ENCODE results near the gene NOS3. TPM values are rescaled to one million over a fixed set of nuclear protein-coding genes. Genes with fewer than 3 reads are reported as not detected.

The NOS3 gene
- total and polyA plus RNA-seq, 2 of the 13 experiments (the other 11 are each of a cell fraction or from before 2014, with no cell fraction given): 3.7 to 7.5 TPM

DNA sequence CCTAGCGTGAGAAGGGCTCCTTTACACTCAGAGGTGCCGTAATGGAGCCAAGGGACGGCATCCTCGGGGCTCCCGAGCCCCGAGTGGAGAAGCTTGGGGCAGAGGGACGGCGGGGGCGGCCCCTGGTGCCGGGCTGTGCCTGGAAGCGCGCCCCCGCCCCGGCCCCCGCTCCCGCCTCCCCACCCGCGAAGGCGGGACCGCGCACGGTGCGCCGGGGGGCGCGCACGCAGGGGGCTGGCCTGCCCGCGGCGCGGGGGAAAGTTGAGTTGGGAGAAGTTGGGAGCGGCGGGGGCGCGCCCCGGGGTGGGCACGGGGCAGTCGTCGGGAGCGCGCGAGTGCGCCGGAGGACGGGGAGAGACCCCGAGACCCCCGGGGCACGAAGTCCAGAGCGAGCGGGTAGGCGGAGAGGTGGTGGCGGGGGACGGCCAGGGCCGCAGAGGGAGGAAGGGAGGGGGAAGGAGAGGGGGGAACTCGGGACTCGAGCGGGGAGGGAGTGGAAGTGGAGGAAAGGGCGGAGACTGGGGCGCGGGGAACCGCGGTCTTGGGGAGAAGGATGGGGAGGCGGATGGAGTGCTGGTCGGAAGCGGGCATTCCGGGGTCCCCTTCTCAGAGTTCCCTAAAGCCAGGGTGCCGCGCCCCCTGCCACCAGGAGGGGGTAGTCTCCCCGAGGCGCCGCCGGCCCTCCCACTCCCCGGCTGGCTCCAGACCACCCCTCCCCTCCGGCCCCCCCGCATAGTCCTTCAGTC is 68.7 kb downstream of the NOS3 start, which contains the start of gene SLC4A2 (continued):
- TF ChIP-seq, protein P1, sequence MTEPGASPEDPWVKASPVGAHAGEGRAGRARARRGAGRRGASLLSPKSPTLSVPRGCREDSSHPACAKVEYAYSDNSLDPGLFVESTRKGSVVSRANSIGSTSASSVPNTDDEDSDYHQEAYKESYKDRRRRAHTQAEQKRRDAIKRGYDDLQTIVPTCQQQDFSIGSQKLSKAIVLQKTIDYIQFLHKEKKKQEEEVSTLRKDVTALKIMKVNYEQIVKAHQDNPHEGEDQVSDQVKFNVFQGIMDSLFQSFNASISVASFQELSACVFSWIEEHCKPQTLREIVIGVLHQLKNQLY (CRISPR knock-in tag; IDR thresholded peaks at IDR 0.05): no peak
- TF ChIP-seq, protein P2, sequence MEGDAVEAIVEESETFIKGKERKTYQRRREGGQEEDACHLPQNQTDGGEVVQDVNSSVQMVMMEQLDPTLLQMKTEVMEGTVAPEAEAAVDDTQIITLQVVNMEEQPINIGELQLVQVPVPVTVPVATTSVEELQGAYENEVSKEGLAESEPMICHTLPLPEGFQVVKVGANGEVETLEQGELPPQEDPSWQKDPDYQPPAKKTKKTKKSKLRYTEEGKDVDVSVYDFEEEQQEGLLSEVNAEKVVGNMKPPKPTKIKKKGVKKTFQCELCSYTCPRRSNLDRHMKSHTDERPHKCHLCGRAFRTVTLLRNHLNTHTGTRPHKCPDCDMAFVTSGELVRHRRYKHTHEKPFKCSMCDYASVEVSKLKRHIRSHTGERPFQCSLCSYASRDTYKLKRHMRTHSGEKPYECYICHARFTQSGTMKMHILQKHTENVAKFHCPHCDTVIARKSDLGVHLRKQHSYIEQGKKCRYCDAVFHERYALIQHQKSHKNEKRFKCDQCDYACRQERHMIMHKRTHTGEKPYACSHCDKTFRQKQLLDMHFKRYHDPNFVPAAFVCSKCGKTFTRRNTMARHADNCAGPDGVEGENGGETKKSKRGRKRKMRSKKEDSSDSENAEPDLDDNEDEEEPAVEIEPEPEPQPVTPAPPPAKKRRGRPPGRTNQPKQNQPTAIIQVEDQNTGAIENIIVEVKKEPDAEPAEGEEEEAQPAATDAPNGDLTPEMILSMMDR (CRISPR knock-in tag; IDR thresholded peaks at IDR 0.05): peak; percentile 58
- TF ChIP-seq NPAS2 (CRISPR knock-in tag; IDR thresholded peaks at IDR 0.05; ENCODE audit: borderline replicate concordance): no peak
- no peak for TF ChIP-seq REXO4 (CRISPR knock-in tag; IDR thresholded peaks at IDR 0.05; ENCODE audit: borderline replicate concordance)
- no peak for TF ChIP-seq NAIF1 (CRISPR knock-in tag; IDR thresholded peaks at IDR 0.05; ENCODE audit: borderline replicate concordance)
- TF ChIP-seq CBFB (CRISPR knock-in tag; IDR thresholded peaks at IDR 0.05): no peak
- no peak for TF ChIP-seq SMAD9 (CRISPR knock-in tag; IDR thresholded peaks at IDR 0.05)
- TF ChIP-seq, protein P3, sequence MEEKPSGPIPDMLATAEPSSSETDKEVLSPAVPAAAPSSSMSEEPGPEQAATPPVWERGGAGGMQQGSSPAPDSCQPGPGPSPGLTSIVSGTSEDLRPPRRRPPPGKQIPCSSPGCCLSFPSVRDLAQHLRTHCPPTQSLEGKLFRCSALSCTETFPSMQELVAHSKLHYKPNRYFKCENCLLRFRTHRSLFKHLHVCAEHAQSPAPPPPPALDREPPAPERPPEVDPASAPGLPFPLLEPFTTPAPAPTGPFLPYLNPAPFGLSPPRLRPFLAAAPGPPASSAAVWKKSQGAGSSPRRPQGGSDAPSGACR (CRISPR knock-in tag; IDR thresholded peaks at IDR 0.05): no peak
- no peak for TF ChIP-seq MLLT10 (CRISPR knock-in tag; IDR thresholded peaks at IDR 0.05)
- 0 out of 2 replicates have a peak, but pooled peaks have one; percentile 6 for TF ChIP-seq ZSCAN21 (CRISPR knock-in tag; IDR thresholded peaks at IDR 0.05; ENCODE audit: borderline replicate concordance)
- TF ChIP-seq, protein P4, sequence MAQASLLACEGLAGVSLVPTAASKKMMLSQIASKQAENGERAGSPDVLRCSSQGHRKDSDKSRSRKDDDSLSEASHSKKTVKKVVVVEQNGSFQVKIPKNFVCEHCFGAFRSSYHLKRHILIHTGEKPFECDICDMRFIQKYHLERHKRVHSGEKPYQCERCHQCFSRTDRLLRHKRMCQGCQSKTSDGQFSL (CRISPR knock-in tag; IDR thresholded peaks at IDR 0.05): no peak
- TF ChIP-seq, protein P5, sequence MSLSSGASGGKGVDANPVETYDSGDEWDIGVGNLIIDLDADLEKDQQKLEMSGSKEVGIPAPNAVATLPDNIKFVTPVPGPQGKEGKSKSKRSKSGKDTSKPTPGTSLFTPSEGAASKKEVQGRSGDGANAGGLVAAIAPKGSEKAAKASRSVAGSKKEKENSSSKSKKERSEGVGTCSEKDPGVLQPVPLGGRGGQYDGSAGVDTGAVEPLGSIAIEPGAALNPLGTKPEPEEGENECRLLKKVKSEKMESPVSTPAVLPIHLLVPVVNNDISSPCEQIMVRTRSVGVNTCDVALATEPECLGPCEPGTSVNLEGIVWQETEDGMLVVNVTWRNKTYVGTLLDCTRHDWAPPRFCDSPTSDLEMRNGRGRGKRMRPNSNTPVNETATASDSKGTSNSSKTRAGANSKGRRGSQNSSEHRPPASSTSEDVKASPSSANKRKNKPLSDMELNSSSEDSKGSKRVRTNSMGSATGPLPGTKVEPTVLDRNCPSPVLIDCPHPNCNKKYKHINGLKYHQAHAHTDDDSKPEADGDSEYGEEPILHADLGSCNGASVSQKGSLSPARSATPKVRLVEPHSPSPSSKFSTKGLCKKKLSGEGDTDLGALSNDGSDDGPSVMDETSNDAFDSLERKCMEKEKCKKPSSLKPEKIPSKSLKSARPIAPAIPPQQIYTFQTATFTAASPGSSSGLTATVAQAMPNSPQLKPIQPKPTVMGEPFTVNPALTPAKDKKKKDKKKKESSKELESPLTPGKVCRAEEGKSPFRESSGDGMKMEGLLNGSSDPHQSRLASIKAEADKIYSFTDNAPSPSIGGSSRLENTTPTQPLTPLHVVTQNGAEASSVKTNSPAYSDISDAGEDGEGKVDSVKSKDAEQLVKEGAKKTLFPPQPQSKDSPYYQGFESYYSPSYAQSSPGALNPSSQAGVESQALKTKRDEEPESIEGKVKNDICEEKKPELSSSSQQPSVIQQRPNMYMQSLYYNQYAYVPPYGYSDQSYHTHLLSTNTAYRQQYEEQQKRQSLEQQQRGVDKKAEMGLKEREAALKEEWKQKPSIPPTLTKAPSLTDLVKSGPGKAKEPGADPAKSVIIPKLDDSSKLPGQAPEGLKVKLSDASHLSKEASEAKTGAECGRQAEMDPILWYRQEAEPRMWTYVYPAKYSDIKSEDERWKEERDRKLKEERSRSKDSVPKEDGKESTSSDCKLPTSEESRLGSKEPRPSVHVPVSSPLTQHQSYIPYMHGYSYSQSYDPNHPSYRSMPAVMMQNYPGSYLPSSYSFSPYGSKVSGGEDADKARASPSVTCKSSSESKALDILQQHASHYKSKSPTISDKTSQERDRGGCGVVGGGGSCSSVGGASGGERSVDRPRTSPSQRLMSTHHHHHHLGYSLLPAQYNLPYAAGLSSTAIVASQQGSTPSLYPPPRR (CRISPR knock-in tag; IDR thresholded peaks at IDR 0.05; ENCODE audit: borderline replicate concordance): no peak
- peak; percentile 19 for TF ChIP-seq RBM39 (IDR thresholded peaks at IDR 0.05; ENCODE audit: low read depth, low read length, poor library complexity, severe bottlenecking)
- TF ChIP-seq, protein P6, sequence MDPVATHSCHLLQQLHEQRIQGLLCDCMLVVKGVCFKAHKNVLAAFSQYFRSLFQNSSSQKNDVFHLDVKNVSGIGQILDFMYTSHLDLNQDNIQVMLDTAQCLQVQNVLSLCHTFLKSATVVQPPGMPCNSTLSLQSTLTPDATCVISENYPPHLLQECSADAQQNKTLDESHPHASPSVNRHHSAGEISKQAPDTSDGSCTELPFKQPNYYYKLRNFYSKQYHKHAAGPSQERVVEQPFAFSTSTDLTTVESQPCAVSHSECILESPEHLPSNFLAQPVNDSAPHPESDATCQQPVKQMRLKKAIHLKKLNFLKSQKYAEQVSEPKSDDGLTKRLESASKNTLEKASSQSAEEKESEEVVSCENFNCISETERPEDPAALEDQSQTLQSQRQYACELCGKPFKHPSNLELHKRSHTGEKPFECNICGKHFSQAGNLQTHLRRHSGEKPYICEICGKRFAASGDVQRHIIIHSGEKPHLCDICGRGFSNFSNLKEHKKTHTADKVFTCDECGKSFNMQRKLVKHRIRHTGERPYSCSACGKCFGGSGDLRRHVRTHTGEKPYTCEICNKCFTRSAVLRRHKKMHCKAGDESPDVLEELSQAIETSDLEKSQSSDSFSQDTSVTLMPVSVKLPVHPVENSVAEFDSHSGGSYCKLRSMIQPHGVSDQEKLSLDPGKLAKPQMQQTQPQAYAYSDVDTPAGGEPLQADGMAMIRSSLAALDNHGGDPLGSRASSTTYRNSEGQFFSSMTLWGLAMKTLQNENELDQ (CRISPR knock-in tag; IDR thresholded peaks at IDR 0.05; ENCODE audit: borderline replicate concordance): no peak
- TF ChIP-seq ZNF136 (CRISPR knock-in tag; IDR thresholded peaks at IDR 0.05; ENCODE audit: low read depth): no peak
- TF ChIP-seq ZNF335 (CRISPR knock-in tag; IDR thresholded peaks at IDR 0.05): no peak
